Lower leg skin (tissue), 3 donors: ENCODE results near the gene TMEM170A.

Experiments used
- CTCF ChIP-seq, 3 donors: fragments of 450-650 bp; IDR thresholded peaks; one replicate each; pipeline ENCODE4 v1.5.1; 2016; ENCODE audit warnings: antibody characterized with exemption in 3 of 3, mild to moderate bottlenecking in 3 of 3, moderate library complexity in 2 of 3
- POLR2A ChIP-seq, 2 donors: fragments of 450-650 bp; IDR thresholded peaks; one replicate each; pipeline ENCODE4 v1.6.1; 2016 to 2017; ENCODE audit warnings: antibody characterized with exemption in 2 of 2, mild to moderate bottlenecking in 1 of 2, moderate library complexity in 1 of 2

- no peak for TF ChIP-seq CTCF (IDR thresholded peaks at IDR 0.05)
- no peak for TF ChIP-seq POLR2A (IDR thresholded peaks at IDR 0.05)
Observed at GRCh38 chr16:75495076-75495674, 30.7 kb upstream of the TMEM170A start, which contains the start of gene CHST6.
